PC-3 (cell line): Measurements from ENCODE around the gene OXNAD1. TPM values are rescaled to one million over a fixed set of nuclear protein-coding genes. Genes with fewer than 3 reads are reported as not detected.

Source experiments
- ATAC-seq: fragments of 200-7000 bp; cut with Tn5 transposase; 2 replicates; pipeline ENCODE4 v1.9.1; 2020; ENCODE audit warnings: mild to moderate bottlenecking, moderate library complexity
- BruUV-seq: library from RNA; stranded (reverse); fragments of 400-500 nt; replicated peaks from 2 replicates; lab custom pipeline; 2021; lab: Mats Ljungman, UMichigan
- CTCF ChIA-PET: fragments of 300-600 bp; sonication (Branson Sonifier 250); formaldehyde crosslinking; loops from one replicate; lab custom pipeline; 2022; ENCODE audit warnings: antibody characterized with exemption; lab: Charles Lee
- POLR2A ChIA-PET: fragments of 300-600 bp; sonication (Branson Sonifier 250); formaldehyde crosslinking; loops from one replicate; lab custom pipeline; 2022; ENCODE audit warnings: antibody characterized with exemption; ENCODE audit not compliant: unreplicated experiment; lab: Charles Lee
- DNase-seq: peaks from one replicate; pipeline ENCODE4 v3.0.0-alpha.2; 2015
- H2AFZ ChIP-seq: fragments of 300-600 bp; sonication (generic); 2 replicates; pipeline ENCODE4 v1.6.0; 2016; ENCODE audit warnings: antibody characterized with exemption, low read length
- H3F3A ChIP-seq: fragments of 300-600 bp; sonication (generic); one replicate; pipeline ENCODE4 v1.6.0; 2017; ENCODE audit warnings: antibody characterized with exemption, low read length, control low read depth, mild to moderate bottlenecking; ENCODE audit not compliant: unreplicated experiment
- H3K27ac ChIP-seq: fragments of 300-600 bp; sonication (generic); 2 replicates; pipeline ENCODE4 v1.5.1; 2016; ENCODE audit warnings: mild to moderate bottlenecking, low read length
- H3K27me3 ChIP-seq: fragments of 300-600 bp; sonication (generic); 2 replicates; pipeline ENCODE4 v1.6.1; 2016; ENCODE audit warnings: low read length, mixed read lengths
- H3K36me3 ChIP-seq: fragments of 300-600 bp; sonication (generic); 2 replicates; pipeline ENCODE4 v1.6.1; 2016; ENCODE audit warnings: low read depth, mixed run types, low read length, mixed read lengths
- H3K4me1 ChIP-seq: fragments of 300-600 bp; sonication (generic); 2 replicates; pipeline ENCODE4 v1.5.1; 2016; ENCODE audit warnings: low read length; ENCODE audit not compliant: insufficient read depth
- H3K4me2 ChIP-seq: fragments of 300-600 bp; sonication (generic); 2 replicates; pipeline ENCODE4 v1.6.0; 2016; ENCODE audit warnings: low read length
- H3K4me3 ChIP-seq: fragments of 300-600 bp; sonication (generic); 2 replicates; pipeline ENCODE4 v1.5.1; 2016; ENCODE audit warnings: mild to moderate bottlenecking, low read length, mixed read lengths
- H3K79me2 ChIP-seq: fragments of 300-600 bp; sonication (generic); 2 replicates; pipeline ENCODE4 v1.6.1; 2017; ENCODE audit warnings: low read length, mixed read lengths
- H3K9ac ChIP-seq: fragments of 300-600 bp; sonication (generic); 2 replicates; pipeline ENCODE4 v1.6.0; 2016; ENCODE audit warnings: mild to moderate bottlenecking, low read length
- H3K9me2 ChIP-seq: fragments of 300-600 bp; sonication (generic); replicated peaks from 2 replicates; pipeline ENCODE4 v1.6.1; 2016; ENCODE audit warnings: mixed run types, low read length, mixed read lengths
- H3K9me3 ChIP-seq: fragments of 300-600 bp; sonication (generic); 2 replicates; pipeline ENCODE4 v1.6.1; 2016; ENCODE audit warnings: low read length, mixed read lengths
- H4K20me1 ChIP-seq: fragments of 300-600 bp; sonication (generic); 2 replicates; pipeline ENCODE4 v1.6.1; 2016; ENCODE audit warnings: low read length, mixed read lengths
- EZH2 ChIP-seq: fragments of 300-600 bp; sonication (generic); IDR thresholded peaks from one replicate; pipeline ENCODE4 v1.6.1; 2017; ENCODE audit warnings: antibody characterized with exemption, mild to moderate bottlenecking, low read length; ENCODE audit not compliant: unreplicated experiment
- EZH2phosphoT487 ChIP-seq: fragments of 300-600 bp; sonication (generic); IDR thresholded peaks from 2 replicates; pipeline ENCODE4 v1.6.1; 2018; ENCODE audit warnings: mild to moderate bottlenecking, antibody characterized with exemption, low read length, borderline replicate concordance
- intact Hi-C: fragments of 100-400 bp; cut with micrococcal nuclease; formaldehyde crosslinking; loops from 2 replicates; pipeline ENCODE4 v1.9.0; 2023
- total RNA-seq: library from RNA; depleted of rRNA; stranded (reverse); fragments of >200 nt; gene quantifications from 2 replicates; pipeline ENCODE4 v1.2.3, GENCODE V29; 2014
- TF ChIP-seq, protein P1 (sequence below): fragments of 300-600 bp; sonication (generic); conservative IDR thresholded peaks from 2 replicates; pipeline ENCODE4 v1.5.1; 2017; ENCODE audit warnings: antibody characterized with exemption, low read depth, mild to moderate bottlenecking, low read length

The OXNAD1 gene
- total RNA-seq, 1 experiment from 2014 or later = 20.5 TPM

- ChIA-PET POLR2A (no interaction called here), CTCF (no interaction called here)
- H3K9me2 ChIP-seq = no peaks in the 10 kb centered on the region
- intact Hi-C loops = no loop called here
- H3K4me3 ChIP-seq = no peak overlapping the region
- no peaks in the 10 kb centered on the region for H4K20me1 ChIP-seq
- no peak overlapping the region for H2AFZ ChIP-seq
- TF ChIP-seq, protein P1, sequence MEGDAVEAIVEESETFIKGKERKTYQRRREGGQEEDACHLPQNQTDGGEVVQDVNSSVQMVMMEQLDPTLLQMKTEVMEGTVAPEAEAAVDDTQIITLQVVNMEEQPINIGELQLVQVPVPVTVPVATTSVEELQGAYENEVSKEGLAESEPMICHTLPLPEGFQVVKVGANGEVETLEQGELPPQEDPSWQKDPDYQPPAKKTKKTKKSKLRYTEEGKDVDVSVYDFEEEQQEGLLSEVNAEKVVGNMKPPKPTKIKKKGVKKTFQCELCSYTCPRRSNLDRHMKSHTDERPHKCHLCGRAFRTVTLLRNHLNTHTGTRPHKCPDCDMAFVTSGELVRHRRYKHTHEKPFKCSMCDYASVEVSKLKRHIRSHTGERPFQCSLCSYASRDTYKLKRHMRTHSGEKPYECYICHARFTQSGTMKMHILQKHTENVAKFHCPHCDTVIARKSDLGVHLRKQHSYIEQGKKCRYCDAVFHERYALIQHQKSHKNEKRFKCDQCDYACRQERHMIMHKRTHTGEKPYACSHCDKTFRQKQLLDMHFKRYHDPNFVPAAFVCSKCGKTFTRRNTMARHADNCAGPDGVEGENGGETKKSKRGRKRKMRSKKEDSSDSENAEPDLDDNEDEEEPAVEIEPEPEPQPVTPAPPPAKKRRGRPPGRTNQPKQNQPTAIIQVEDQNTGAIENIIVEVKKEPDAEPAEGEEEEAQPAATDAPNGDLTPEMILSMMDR = no peak
- TF ChIP-seq EZH2phosphoT487 (no peak), EZH2 (no peak)
- H3K4me1 ChIP-seq = no peaks in the 10 kb centered on the region
- H3K79me2 ChIP-seq = no peaks in the 10 kb centered on the region
- H3K27ac ChIP-seq = no peak overlapping the region
- H3K9ac ChIP-seq = no peak overlapping the region
- DNase-seq (no peak), ATAC-seq (no peak)
- no peaks in the 10 kb centered on the region for H3K9me3 ChIP-seq
- no peak overlapping the region for H3K4me2 ChIP-seq
- no TSS peak for BruUV-seq
- H3K27me3 ChIP-seq = no peaks in the 10 kb centered on the region
- peaks cover 5% of the 10 kb centered on the region for H3K36me3 ChIP-seq
- H3F3A ChIP-seq = no peaks in the 10 kb centered on the region
These were observed 10.1 kb upstream of the OXNAD1 start for GRCh38 chr3:16254916-16255315.

GRCh38 chr3:16255326-16255725 is 9.7 kb upstream of the OXNAD1 start:
- Histone ChIP-seq H3K9me2 (no peaks in the 10 kb centered on the region), H4K20me1 (no peaks in the 10 kb centered on the region), H3K79me2 (no peaks in the 10 kb centered on the region), H2AFZ (no peak overlapping the region), H3K27me3 (no peaks in the 10 kb centered on the region), H3K36me3 (peaks cover 9% of the 10 kb centered on the region), H3K4me2 (no peak overlapping the region), H3K4me3 (no peak overlapping the region), H3F3A (no peaks in the 10 kb centered on the region), H3K9me3 (no peaks in the 10 kb centered on the region), H3K4me1 (no peaks in the 10 kb centered on the region), H3K9ac (no peak overlapping the region), H3K27ac (no peak overlapping the region)
- no peak for TF ChIP-seq EZH2phosphoT487
- no peak for TF ChIP-seq EZH2
- TF ChIP-seq, protein P1 = no peak
- BruUV-seq = no TSS peak
- intact Hi-C loops = no loop called here
- ATAC-seq (no peak), DNase-seq (no peak)
- POLR2A ChIA-PET = no interaction called here
- CTCF ChIA-PET = no interaction called here

GRCh38 chr3:16255726-16256125 is 9.3 kb upstream of the OXNAD1 start:
- Histone ChIP-seq H3K4me2 (no peak overlapping the region), H3K36me3 (peaks cover 12% of the 10 kb centered on the region), H3K4me3 (no peak overlapping the region), H3K79me2 (no peaks in the 10 kb centered on the region), H3K27me3 (no peaks in the 10 kb centered on the region), H2AFZ (no peak overlapping the region), H3F3A (no peaks in the 10 kb centered on the region), H4K20me1 (no peaks in the 10 kb centered on the region), H3K9me2 (no peaks in the 10 kb centered on the region), H3K4me1 (no peaks in the 10 kb centered on the region), H3K9ac (no peak overlapping the region), H3K9me3 (no peaks in the 10 kb centered on the region), H3K27ac (no peak overlapping the region)
- CTCF ChIA-PET = no interaction called here
- POLR2A ChIA-PET = no interaction called here
- intact Hi-C loops = no loop called here
- ATAC-seq (no peak), DNase-seq (no peak)
- no peak for TF ChIP-seq EZH2
- TF ChIP-seq EZH2phosphoT487 = no peak
- TF ChIP-seq, protein P1 = no peak
- BruUV-seq = no TSS peak
